Astrocyte (in vitro differentiated cells and primary cell): ENCODE measurements around the gene ADARB2.

Experiments
- EZH2 ChIP-seq: IDR thresholded peaks from 2 replicates; pipeline ENCODE4 v1.6.1; 2012; ENCODE audit warnings: mild to moderate bottlenecking, low read length, inconsistent platforms; ENCODE audit not compliant: insufficient read depth
- TF ChIP-seq, protein P1 (sequence below): IDR thresholded peaks from 2 replicates; pipeline ENCODE4 v1.5.1; 2011; ENCODE audit warnings: low read depth, mild to moderate bottlenecking, inconsistent platforms, low read length, moderate library complexity; ENCODE audit not compliant: insufficient read depth

- no peak for TF ChIP-seq EZH2
- TF ChIP-seq, protein P1, sequence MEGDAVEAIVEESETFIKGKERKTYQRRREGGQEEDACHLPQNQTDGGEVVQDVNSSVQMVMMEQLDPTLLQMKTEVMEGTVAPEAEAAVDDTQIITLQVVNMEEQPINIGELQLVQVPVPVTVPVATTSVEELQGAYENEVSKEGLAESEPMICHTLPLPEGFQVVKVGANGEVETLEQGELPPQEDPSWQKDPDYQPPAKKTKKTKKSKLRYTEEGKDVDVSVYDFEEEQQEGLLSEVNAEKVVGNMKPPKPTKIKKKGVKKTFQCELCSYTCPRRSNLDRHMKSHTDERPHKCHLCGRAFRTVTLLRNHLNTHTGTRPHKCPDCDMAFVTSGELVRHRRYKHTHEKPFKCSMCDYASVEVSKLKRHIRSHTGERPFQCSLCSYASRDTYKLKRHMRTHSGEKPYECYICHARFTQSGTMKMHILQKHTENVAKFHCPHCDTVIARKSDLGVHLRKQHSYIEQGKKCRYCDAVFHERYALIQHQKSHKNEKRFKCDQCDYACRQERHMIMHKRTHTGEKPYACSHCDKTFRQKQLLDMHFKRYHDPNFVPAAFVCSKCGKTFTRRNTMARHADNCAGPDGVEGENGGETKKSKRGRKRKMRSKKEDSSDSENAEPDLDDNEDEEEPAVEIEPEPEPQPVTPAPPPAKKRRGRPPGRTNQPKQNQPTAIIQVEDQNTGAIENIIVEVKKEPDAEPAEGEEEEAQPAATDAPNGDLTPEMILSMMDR, result no peak
Measured at GRCh38 chr10:1540144-1540543, 197.2 kb downstream of the ADARB2 start.
